ENCODE measurements around the gene RSU1.

DNA sequence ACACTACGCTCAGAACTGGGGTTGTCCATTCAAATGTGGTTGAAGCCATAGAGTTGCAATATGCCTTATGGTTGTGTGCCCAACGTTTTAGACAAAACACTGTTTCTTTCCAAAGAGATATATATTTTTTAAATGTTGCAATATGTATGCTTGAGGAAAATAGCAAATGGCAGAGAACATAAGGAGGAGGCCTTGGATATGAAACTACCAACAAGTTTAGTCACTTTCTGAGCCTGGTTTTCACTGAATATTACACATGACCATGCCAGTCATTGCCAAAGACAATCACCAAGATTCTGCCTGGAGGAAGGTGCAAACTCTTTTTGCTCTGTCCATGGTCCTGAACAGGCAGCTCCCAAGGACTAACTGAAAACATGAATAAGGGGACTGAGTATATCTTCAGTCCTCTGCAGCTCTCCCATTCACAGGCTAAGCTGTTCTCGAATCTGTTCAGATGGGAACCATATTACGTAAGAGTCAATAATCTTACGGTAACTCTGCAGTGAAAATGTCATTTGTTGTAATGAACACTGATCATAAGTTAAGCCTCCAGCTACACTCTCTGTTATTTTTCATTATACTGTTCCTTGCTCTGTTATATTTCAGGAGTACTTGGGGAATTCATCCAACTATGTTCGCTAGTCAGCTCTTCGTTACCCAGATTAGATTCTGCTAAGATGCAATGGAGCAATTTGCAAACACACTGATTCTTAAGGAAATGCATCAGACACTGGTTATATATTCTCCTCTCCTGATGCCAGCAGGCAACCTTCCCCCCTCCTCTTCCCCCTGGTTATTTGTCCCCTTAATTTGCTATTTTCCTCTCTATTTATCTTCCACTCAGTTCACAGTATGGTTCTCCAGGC, 204.9 kb downstream of the RSU1 start:
- TF ChIP-seq, protein P1, sequence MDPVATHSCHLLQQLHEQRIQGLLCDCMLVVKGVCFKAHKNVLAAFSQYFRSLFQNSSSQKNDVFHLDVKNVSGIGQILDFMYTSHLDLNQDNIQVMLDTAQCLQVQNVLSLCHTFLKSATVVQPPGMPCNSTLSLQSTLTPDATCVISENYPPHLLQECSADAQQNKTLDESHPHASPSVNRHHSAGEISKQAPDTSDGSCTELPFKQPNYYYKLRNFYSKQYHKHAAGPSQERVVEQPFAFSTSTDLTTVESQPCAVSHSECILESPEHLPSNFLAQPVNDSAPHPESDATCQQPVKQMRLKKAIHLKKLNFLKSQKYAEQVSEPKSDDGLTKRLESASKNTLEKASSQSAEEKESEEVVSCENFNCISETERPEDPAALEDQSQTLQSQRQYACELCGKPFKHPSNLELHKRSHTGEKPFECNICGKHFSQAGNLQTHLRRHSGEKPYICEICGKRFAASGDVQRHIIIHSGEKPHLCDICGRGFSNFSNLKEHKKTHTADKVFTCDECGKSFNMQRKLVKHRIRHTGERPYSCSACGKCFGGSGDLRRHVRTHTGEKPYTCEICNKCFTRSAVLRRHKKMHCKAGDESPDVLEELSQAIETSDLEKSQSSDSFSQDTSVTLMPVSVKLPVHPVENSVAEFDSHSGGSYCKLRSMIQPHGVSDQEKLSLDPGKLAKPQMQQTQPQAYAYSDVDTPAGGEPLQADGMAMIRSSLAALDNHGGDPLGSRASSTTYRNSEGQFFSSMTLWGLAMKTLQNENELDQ (CRISPR knock-in tag; IDR thresholded peaks at IDR 0.05; ENCODE audit: borderline replicate concordance): no peak
- TF ChIP-seq POLR2AphosphoS2 (IDR thresholded peaks at IDR 0.05; ENCODE audit: low read depth, low read length): no peak
- TF ChIP-seq KDM4B (CRISPR knock-in tag; IDR thresholded peaks at IDR 0.05): no peak
- TF ChIP-seq, protein P2, sequence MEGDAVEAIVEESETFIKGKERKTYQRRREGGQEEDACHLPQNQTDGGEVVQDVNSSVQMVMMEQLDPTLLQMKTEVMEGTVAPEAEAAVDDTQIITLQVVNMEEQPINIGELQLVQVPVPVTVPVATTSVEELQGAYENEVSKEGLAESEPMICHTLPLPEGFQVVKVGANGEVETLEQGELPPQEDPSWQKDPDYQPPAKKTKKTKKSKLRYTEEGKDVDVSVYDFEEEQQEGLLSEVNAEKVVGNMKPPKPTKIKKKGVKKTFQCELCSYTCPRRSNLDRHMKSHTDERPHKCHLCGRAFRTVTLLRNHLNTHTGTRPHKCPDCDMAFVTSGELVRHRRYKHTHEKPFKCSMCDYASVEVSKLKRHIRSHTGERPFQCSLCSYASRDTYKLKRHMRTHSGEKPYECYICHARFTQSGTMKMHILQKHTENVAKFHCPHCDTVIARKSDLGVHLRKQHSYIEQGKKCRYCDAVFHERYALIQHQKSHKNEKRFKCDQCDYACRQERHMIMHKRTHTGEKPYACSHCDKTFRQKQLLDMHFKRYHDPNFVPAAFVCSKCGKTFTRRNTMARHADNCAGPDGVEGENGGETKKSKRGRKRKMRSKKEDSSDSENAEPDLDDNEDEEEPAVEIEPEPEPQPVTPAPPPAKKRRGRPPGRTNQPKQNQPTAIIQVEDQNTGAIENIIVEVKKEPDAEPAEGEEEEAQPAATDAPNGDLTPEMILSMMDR (CRISPR knock-in tag; IDR thresholded peaks at IDR 0.05): no peak
- no peak for TF ChIP-seq NR2F6 (IDR thresholded peaks at IDR 0.05)
- no peak for TF ChIP-seq NR2F6 (CRISPR knock-in tag; IDR thresholded peaks at IDR 0.05)
- no peak for TF ChIP-seq ZFP82 (CRISPR knock-in tag; IDR thresholded peaks at IDR 0.05; ENCODE audit: borderline replicate concordance)
- TF ChIP-seq YY1 (IDR thresholded peaks at IDR 0.05; ENCODE audit: insufficient read depth, insufficient replicate concordance, low read depth, low read length): no peak
- TF ChIP-seq ZNF260 (CRISPR knock-in tag; IDR thresholded peaks at IDR 0.05; ENCODE audit: borderline replicate concordance, low read depth): no peak
- no peak for TF ChIP-seq POLR2A (IDR thresholded peaks at IDR 0.05; ENCODE audit: insufficient read depth in 1 of 2, low read depth in 2 of 2, low read length in 2 of 2)
- no peak for TF ChIP-seq RAD21 (CRISPR knock-in tag; IDR thresholded peaks at IDR 0.05)
- TF ChIP-seq CREB1 (IDR thresholded peaks at IDR 0.05): no peak
- TF ChIP-seq CREB1 (CRISPR knock-in tag; IDR thresholded peaks at IDR 0.05): no peak

All from HepG2 (cell line).